IPS-18c (cell line): ENCODE measurements around the gene PRMT2.

ENCODE experiments used
- H3K4me3 ChIP-seq: 2 replicates; pipeline ENCODE4 v1.7.0; 2013; ENCODE audit warnings: low read depth, mild to moderate bottlenecking, low read length, moderate library complexity; ENCODE audit not compliant: insufficient read depth
- H3K9me3 ChIP-seq: one replicate; pipeline ENCODE4 v1.6.1; 2013; ENCODE audit warnings: mild to moderate bottlenecking, low read length, moderate library complexity; ENCODE audit not compliant: control insufficient read depth, insufficient read depth

PRMT2 gene

GRCh38 chr21:46633566-46633965 lies 1.9 kb upstream of the PRMT2 start:
- Histone ChIP-seq H3K4me3 (no peak overlapping the region), H3K9me3 (no peaks in the 10 kb centered on the region)

- Histone ChIP-seq H3K9me3 (no peaks in the 10 kb centered on the region), H3K4me3 (no peak overlapping the region)
These were observed 1.0 kb upstream of the PRMT2 start for GRCh38 chr21:46634427-46634826.

- H3K9me3 ChIP-seq = no peaks in the 10 kb centered on the region
- H3K4me3 ChIP-seq = peak overlapping the region; percentile 42; the same call in 1 of the 2 replicates
These were observed 529 bp upstream of the PRMT2 start for GRCh38 chr21:46634966-46635323.

GRCh38 chr21:46636181-46636512 lies 673 bp downstream of the PRMT2 start:
- H3K9me3 ChIP-seq = no peaks in the 10 kb centered on the region
- H3K4me3 ChIP-seq = peak overlapping the region; percentile 65

- H3K9me3 ChIP-seq = no peaks in the 10 kb centered on the region
- peak overlapping the region; percentile 65; the same call in 1 of the 2 replicates for H3K4me3 ChIP-seq
These were observed 1.2 kb downstream of the PRMT2 start for GRCh38 chr21:46636550-46637285.

- Histone ChIP-seq H3K4me3 (no peak overlapping the region), H3K9me3 (no peaks in the 10 kb centered on the region)
These were observed 2.7 kb downstream of the PRMT2 start for GRCh38 chr21:46637952-46638746.

- Histone ChIP-seq H3K4me3 (no peak overlapping the region), H3K9me3 (no peaks in the 10 kb centered on the region)
These were observed 4.3 kb downstream of the PRMT2 start for GRCh38 chr21:46639489-46640386.

- H3K9me3 ChIP-seq = no peaks in the 10 kb centered on the region
- no peak overlapping the region for H3K4me3 ChIP-seq
These were observed 6.2 kb downstream of the PRMT2 start for GRCh38 chr21:46641656-46642055.

- no peak overlapping the region for H3K4me3 ChIP-seq
- no peaks in the 10 kb centered on the region for H3K9me3 ChIP-seq
These were observed 8.1 kb downstream of the PRMT2 start for GRCh38 chr21:46643379-46644177.

- no peaks in the 10 kb centered on the region for H3K9me3 ChIP-seq
- H3K4me3 ChIP-seq = no peak overlapping the region
These were observed 10.4 kb downstream of the PRMT2 start for GRCh38 chr21:46645840-46646239.

GRCh38 chr21:46646541-46647154 lies 11.2 kb downstream of the PRMT2 start:
- H3K9me3 ChIP-seq = no peaks in the 10 kb centered on the region
- no peak overlapping the region for H3K4me3 ChIP-seq

- Histone ChIP-seq H3K4me3 (no peak overlapping the region), H3K9me3 (no peaks in the 10 kb centered on the region)
These were observed 13.1 kb downstream of the PRMT2 start for GRCh38 chr21:46648539-46648938.

GRCh38 chr21:46649356-46649755 lies 13.9 kb downstream of the PRMT2 start:
- H3K4me3 ChIP-seq = no peak overlapping the region
- no peaks in the 10 kb centered on the region for H3K9me3 ChIP-seq

- Histone ChIP-seq H3K4me3 (no peak overlapping the region), H3K9me3 (no peaks in the 10 kb centered on the region)
These were observed 15.1 kb downstream of the PRMT2 start for GRCh38 chr21:46650476-46651098.

GRCh38 chr21:46651121-46651520 lies 15.6 kb downstream of the PRMT2 start:
- Histone ChIP-seq H3K9me3 (no peaks in the 10 kb centered on the region), H3K4me3 (no peak overlapping the region)

- Histone ChIP-seq H3K4me3 (no peak overlapping the region), H3K9me3 (no peaks in the 10 kb centered on the region)
These were observed 19.8 kb downstream of the PRMT2 start for GRCh38 chr21:46655230-46655629.
